ENCODE data around the gene AGPAT3.

Gene AGPAT3, protein sequence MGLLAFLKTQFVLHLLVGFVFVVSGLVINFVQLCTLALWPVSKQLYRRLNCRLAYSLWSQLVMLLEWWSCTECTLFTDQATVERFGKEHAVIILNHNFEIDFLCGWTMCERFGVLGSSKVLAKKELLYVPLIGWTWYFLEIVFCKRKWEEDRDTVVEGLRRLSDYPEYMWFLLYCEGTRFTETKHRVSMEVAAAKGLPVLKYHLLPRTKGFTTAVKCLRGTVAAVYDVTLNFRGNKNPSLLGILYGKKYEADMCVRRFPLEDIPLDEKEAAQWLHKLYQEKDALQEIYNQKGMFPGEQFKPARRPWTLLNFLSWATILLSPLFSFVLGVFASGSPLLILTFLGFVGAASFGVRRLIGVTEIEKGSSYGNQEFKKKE

DNA sequence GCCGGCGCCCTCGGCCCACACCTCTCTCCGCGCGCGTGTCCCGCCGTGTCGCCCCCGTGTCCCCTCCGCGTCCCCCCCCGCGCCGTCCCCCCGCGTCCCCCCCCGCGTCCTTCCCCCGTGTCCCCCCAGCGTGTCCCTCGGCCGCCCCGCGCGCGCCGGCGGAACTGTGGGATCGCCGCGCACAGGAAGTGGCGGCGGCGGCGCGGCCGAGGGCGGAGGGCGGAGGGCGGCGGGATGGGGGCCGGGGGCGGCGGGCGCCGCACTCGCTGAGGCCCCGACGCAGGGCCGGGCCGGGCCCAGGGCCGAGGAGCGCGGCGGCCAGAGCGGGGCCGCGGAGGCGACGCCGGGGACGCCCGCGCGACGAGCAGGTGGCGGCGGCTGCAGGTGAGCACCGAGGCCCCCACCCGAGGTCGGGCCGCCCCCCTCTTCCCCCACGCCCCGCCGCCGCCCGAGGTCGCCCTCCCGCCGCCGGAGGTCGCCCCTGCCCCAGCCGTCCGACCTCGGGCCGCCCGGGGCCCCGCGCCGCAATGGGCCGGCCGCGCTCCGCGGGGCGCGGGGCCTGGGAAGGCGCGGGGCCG, at the start of gene AGPAT3:
TSS of gene AGPAT3 (plus strand) at position 262 of the 578 bp plus-strand sequence. CDS start 94,459 bp downstream, outside the sequence.
- peak; percentile 83 for DNase-seq (ENCODE audit: low spot score)

DNA sequence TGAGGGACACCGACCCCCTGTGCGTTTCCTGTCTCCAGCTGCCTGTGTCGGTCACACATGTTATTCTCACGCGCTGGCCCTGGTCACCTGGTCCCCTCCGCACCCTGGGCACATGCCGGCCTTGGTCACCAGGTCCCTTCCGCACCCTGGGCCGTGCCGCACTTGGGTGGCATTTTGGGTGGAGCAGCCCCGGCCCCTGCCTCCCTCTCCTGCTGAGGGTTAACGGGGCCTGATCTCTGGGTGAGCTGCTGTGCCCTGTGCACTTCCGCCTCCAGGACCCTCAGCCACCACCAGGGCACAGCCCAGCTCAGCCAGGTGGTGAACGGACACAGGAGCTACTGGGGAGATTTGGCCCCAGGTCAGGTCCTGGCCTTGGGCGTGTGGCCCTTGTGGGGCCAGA, 49.0 kb upstream of the AGPAT3 start:
- DNase-seq (ENCODE audit: low spot score) = no peak
- TF ChIP-seq, protein P1, sequence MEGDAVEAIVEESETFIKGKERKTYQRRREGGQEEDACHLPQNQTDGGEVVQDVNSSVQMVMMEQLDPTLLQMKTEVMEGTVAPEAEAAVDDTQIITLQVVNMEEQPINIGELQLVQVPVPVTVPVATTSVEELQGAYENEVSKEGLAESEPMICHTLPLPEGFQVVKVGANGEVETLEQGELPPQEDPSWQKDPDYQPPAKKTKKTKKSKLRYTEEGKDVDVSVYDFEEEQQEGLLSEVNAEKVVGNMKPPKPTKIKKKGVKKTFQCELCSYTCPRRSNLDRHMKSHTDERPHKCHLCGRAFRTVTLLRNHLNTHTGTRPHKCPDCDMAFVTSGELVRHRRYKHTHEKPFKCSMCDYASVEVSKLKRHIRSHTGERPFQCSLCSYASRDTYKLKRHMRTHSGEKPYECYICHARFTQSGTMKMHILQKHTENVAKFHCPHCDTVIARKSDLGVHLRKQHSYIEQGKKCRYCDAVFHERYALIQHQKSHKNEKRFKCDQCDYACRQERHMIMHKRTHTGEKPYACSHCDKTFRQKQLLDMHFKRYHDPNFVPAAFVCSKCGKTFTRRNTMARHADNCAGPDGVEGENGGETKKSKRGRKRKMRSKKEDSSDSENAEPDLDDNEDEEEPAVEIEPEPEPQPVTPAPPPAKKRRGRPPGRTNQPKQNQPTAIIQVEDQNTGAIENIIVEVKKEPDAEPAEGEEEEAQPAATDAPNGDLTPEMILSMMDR (IDR thresholded peaks at IDR 0.05; ENCODE audit: extremely low read depth, missing control alignments) = no peak

More for the DNA sequence above, at the start of gene AGPAT3:
- TF ChIP-seq, protein P1 (IDR thresholded peaks at IDR 0.05; ENCODE audit: extremely low read depth, missing control alignments) = no peak

DNA sequence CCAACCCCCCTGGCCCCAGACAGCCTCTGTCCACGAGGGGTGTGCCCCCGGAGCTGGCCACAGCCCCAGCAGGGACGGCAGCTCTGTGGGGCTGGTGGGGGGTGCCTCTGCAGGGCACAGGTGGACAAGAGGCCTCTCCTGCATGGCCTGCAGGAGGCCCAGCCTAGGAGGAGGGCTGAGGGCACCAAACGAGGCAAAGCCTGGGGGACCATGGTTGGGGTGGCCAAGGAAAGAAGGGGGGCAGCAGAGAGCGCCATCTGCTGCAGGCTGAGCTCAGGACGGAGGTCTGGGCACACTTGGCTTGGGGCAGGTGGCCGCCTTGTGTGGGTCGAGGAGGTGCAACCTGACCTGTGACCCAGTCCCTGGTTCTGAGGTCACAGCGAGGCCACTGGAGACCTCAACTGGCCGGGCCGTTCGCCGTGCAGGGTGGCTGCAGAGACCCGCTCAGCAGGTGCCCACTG, 48.4 kb upstream of the AGPAT3 start:
- DNase-seq (ENCODE audit: low spot score) = no peak

DNA sequence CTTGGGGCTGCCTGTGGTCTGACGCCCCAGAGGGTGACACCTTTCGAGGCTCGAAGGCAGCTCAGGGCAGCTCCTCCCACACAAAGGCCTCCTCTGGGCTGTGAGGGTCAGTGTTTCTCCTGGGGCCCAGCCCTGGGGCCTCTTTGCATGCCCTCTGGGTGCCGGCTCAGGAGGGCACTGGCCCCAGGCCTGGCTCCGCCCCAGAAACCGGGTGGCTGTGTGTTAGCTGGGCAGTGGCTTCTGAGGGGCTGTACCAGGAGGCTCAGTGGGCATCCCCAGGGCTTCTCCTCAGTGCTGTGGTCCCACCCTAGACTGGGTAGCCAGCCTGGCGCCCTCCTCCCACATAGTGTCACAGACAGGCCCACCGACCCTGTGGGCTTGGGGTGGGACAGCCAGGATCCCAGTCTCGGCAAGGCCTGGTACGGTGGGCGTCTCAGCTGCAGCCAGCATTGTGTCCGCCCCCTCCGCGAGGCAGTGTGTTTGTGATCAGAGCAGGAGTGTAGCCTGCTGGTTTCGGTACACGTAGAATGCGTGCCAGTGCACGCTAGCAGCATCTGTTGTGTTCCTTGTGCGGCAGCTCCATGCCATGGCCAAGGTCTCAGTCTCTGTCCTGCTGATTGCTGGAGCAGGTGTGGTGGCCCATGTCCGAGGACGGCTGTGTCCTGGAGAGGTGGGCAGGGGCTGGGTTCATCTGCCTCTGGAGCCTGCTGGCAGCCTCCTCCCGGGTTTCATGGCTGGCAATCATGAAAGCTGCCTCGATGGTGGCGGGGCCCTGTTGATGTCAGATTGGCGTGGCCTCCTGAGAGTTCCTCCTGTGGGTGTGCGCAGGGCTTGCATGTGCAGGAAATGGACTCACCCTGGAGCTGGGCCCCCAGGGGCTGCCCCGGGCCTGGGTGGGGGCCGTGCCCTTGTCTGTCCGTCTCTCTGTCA, 47.6 kb upstream of the AGPAT3 start:
- no peak for DNase-seq (ENCODE audit: low spot score)
- TF ChIP-seq, protein P1 (IDR thresholded peaks at IDR 0.05; ENCODE audit: extremely low read depth, missing control alignments) = no peak

More for the DNA sequence above, 48.4 kb upstream of the AGPAT3 start:
- TF ChIP-seq, protein P1 (IDR thresholded peaks at IDR 0.05; ENCODE audit: extremely low read depth, missing control alignments) = peak; percentile 2

DNA sequence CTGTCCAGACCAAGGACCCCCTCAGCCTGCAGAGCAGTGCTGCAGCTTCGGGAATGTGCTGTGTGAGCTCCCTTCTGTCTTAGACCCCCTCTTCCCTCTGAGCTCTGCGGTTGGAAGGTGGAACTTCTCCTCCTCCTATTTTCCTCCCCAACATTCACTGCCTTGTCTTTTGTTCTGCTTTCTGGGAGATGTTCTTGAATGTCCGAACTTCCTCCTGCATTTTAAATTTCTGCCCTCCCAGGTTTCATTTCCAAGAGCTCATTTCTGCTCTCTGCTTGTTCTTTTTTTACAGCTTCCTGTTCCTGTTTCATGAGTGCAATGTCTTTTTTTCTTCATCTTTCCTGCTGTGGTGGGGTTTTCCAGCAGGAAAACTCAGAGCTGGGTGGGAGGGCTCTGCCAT, 46.3 kb upstream of the AGPAT3 start:
- DNase-seq (ENCODE audit: low spot score) = no peak
- TF ChIP-seq, protein P1 (IDR thresholded peaks at IDR 0.05; ENCODE audit: extremely low read depth, missing control alignments) = no peak

DNA sequence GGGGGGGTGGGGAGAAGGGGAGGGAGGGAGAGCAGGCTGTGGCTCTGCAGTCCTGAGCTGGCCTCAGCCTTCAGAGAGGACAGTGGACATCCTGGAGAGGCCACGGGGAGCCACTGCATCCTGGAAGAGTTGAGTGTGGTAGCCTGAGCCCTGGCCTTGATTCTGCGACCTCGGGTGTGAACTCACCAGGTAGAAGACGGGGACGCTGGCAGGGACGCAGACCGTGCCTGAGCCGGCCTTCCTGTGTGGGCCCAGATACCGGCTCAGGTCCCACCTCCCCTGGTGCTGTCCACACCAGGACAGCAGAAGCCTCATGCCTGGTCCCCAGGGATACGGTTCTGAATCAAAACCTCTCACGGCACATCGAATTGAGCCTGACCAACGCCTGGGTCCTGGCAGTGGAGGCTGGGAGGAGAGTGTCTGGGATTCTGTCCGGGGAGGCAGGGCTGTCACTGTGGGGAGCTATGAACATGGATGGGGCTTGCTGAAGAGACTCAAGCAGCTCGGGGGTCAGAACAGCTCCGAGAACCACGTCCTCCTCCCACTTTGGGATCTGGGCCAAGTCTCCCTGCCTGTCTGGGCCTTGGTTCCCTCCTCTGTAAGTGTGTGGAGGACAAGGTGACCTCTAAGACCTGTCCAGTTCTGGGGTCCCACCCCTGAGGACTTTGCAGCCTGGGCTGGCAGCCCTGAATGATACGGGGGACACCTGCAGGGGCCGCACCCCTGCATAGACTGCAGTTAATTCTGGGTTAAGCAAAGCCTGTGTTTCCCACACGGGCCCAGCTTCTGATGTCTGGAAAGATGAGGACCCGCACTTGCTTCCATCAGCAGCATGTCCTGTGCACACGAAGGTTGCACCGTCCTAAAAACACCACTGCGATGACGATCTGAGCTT, 45.3 kb upstream of the AGPAT3 start:
- TF ChIP-seq, protein P1 (IDR thresholded peaks at IDR 0.05; ENCODE audit: extremely low read depth, missing control alignments) = no peak
- DNase-seq (ENCODE audit: low spot score) = no peak

All from GM20000 (cell line).